ENCODE results near the gene SLC22A5. TPM values are rescaled to one million over a fixed set of nuclear protein-coding genes. Genes with fewer than 3 reads are reported as not detected.

The SLC22A5 gene
- total RNA-seq, 3 donors from 2014 or later (not counting 1 experiment from before 2014, with no cell fraction given), result 1.6 to 5.0 (median 3.9) TPM

DNA sequence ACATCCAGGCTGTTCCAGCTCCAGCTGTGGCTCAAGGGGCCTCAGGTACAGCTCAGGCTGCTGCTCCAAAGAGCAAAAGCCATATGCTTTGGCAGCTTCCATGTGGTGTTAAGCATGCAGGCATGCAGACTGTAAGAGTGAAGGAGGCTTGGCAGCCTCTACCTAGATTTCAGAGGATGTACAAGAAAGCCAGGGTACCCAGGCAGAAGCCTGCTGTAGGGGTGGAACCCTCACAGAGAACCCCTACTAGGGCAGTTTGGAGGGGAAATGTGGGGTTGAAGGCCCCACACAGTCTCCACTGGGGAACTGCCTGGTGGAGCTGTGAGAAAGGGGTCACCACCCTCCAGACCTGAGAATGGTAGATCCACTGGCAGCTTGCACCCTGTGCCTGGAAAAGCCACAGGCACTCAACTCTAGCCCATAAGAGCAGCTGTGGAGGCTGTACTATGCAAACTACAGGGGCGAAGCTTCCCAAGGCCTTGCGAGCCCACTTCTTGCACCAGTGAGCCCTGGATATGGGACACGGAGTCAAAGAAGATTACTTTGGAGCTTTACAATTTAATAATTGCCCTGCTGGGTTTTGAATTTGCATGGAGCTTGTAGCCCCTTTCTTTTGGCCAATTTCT is 14.3 kb upstream of the SLC22A5 start:
- no peak overlapping the region for H3K4me3 ChIP-seq (ENCODE audit: low read length)
- no peaks in the 10 kb centered on the region for H3K27me3 ChIP-seq (ENCODE audit: control insufficient read depth, insufficient read depth, low read length)
- H3K27ac ChIP-seq (ENCODE audit: low read length), result no peak overlapping the region
- no peaks in the 10 kb centered on the region for H3K36me3 ChIP-seq (ENCODE audit: control insufficient read depth, insufficient read depth, low read length)
- no peaks in the 10 kb centered on the region for H3K9me3 Mint-ChIP-seq
- no peak for DNase-seq
- H3K4me1 Mint-ChIP-seq, result no peaks in the 10 kb centered on the region
- H3K9me3 ChIP-seq (ENCODE audit: control insufficient read depth, insufficient read depth, low read length), result no peaks in the 10 kb centered on the region
- TF ChIP-seq, protein P1, sequence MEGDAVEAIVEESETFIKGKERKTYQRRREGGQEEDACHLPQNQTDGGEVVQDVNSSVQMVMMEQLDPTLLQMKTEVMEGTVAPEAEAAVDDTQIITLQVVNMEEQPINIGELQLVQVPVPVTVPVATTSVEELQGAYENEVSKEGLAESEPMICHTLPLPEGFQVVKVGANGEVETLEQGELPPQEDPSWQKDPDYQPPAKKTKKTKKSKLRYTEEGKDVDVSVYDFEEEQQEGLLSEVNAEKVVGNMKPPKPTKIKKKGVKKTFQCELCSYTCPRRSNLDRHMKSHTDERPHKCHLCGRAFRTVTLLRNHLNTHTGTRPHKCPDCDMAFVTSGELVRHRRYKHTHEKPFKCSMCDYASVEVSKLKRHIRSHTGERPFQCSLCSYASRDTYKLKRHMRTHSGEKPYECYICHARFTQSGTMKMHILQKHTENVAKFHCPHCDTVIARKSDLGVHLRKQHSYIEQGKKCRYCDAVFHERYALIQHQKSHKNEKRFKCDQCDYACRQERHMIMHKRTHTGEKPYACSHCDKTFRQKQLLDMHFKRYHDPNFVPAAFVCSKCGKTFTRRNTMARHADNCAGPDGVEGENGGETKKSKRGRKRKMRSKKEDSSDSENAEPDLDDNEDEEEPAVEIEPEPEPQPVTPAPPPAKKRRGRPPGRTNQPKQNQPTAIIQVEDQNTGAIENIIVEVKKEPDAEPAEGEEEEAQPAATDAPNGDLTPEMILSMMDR (IDR thresholded peaks at IDR 0.05), result no peak
- no peak overlapping the region for H3K4me3 Mint-ChIP-seq
- H3K4me1 ChIP-seq (ENCODE audit: control insufficient read depth, insufficient read depth, low read length), result no peaks in the 10 kb centered on the region
- 94% methylated on average over 3 of the region's 3 CpGs for WGBS (ENCODE audit: insufficient coverage)
- no peak for ATAC-seq
- H3K36me3 Mint-ChIP-seq, result no peaks in the 10 kb centered on the region
- peaks cover 0 to 12% of the 10 kb centered on the region in 2 donors for H3K27me3 Mint-ChIP-seq (ENCODE audit: low read depth in 2 of 2)
- H3K27ac Mint-ChIP-seq, result no peak overlapping the region
- intact Hi-C loops (cut with micrococcal nuclease), result no loop called here

DNA sequence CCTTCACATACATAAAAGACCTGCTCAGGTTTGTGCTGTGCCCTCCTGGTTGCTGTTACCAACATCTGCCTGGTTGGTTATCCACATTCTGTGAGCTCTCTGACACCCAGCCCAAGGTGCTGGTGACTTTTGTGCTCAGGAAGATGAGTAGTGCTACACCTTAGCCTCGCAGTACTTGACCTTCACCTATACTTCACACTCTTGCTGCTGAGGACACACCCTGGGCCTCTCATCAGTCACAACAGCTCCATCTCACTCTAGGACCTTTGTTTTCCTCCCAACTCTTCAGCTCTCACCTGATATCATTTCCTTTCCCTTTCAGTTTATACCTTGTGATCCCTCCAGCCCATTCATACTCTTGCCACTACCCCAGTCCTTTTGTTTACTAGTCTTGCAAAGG is 10.7 kb upstream of the SLC22A5 start:
- TF ChIP-seq, protein P1 (IDR thresholded peaks at IDR 0.05), result no peak
- H3K4me1 Mint-ChIP-seq, result no peaks in the 10 kb centered on the region
- no peaks in the 10 kb centered on the region for H3K36me3 Mint-ChIP-seq
- no peak for ATAC-seq
- H3K4me3 Mint-ChIP-seq, result no peak overlapping the region
- WGBS (ENCODE audit: insufficient coverage), result 89% methylated on average over 1 of the region's 1 CpG
- H3K27ac Mint-ChIP-seq, result no peak overlapping the region
- Histone ChIP-seq H3K4me3 (ENCODE audit: low read length) (no peak overlapping the region), H3K27ac (ENCODE audit: low read length) (no peak overlapping the region), H3K4me1 (ENCODE audit: control insufficient read depth, insufficient read depth, low read length) (no peaks in the 10 kb centered on the region), H3K27me3 (ENCODE audit: control insufficient read depth, insufficient read depth, low read length) (no peaks in the 10 kb centered on the region), H3K9me3 (ENCODE audit: control insufficient read depth, insufficient read depth, low read length) (no peaks in the 10 kb centered on the region), H3K36me3 (ENCODE audit: control insufficient read depth, insufficient read depth, low read length) (no peaks in the 10 kb centered on the region)
- no peaks in the 10 kb centered on the region for H3K9me3 Mint-ChIP-seq
- H3K27me3 Mint-ChIP-seq (ENCODE audit: low read depth in 2 of 2), result peaks cover 0 to 7% of the 10 kb centered on the region in 2 donors
- intact Hi-C loops (cut with micrococcal nuclease), result no loop called here
- DNase-seq, result no peak

DNA sequence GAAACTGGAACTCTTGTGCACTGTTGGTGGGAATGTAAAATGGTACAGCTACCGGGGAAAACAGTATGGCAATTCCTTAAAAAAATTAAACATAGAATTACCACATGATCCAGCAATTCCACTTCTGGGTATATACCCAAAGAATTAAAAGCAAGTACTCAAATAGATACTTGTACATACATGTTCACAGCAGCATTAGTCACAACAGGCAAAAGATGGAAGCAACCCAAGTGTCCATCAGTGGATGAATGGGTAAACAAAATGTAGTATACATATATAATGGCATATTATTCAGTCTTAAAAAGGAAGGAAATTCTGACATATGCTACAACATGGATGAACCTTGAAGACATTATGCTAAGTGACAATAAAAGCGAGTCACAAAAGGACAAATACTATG is 7.4 kb upstream of the SLC22A5 start:
- Mint-ChIP-seq H3K4me1 (no peaks in the 10 kb centered on the region), H3K4me3 (no peak overlapping the region), H3K9me3 (no peaks in the 10 kb centered on the region), H3K27me3 (ENCODE audit: low read depth in 2 of 2) (peaks cover 0 to 2% of the 10 kb centered on the region in 2 donors), H3K27ac (no peak overlapping the region), H3K36me3 (no peaks in the 10 kb centered on the region)
- H3K9me3 ChIP-seq (ENCODE audit: control insufficient read depth, insufficient read depth, low read length), result no peaks in the 10 kb centered on the region
- no peak for DNase-seq
- intact Hi-C loops (cut with micrococcal nuclease), result no loop called here
- no peaks in the 10 kb centered on the region for H3K27me3 ChIP-seq (ENCODE audit: control insufficient read depth, insufficient read depth, low read length)
- no peaks in the 10 kb centered on the region for H3K36me3 ChIP-seq (ENCODE audit: control insufficient read depth, insufficient read depth, low read length)
- no peak overlapping the region for H3K4me3 ChIP-seq (ENCODE audit: low read length)
- no peak for ATAC-seq
- H3K4me1 ChIP-seq (ENCODE audit: control insufficient read depth, insufficient read depth, low read length), result no peaks in the 10 kb centered on the region
- WGBS (ENCODE audit: insufficient coverage), result 100% methylated on average over 2 of the region's 2 CpGs
- no peak overlapping the region for H3K27ac ChIP-seq (ENCODE audit: low read length)
- TF ChIP-seq, protein P1 (IDR thresholded peaks at IDR 0.05), result no peak
